NCI-H1417 treated with DMSO at 0.1 percent for 48 hours (cell line): ENCODE measurements around the gene C1orf21.

ENCODE experiments used
- DNase-seq: peaks from one replicate; lab custom pipeline; 2025; lab: John Stamatoyannopoulos, UW

C1orf21 gene

DNA sequence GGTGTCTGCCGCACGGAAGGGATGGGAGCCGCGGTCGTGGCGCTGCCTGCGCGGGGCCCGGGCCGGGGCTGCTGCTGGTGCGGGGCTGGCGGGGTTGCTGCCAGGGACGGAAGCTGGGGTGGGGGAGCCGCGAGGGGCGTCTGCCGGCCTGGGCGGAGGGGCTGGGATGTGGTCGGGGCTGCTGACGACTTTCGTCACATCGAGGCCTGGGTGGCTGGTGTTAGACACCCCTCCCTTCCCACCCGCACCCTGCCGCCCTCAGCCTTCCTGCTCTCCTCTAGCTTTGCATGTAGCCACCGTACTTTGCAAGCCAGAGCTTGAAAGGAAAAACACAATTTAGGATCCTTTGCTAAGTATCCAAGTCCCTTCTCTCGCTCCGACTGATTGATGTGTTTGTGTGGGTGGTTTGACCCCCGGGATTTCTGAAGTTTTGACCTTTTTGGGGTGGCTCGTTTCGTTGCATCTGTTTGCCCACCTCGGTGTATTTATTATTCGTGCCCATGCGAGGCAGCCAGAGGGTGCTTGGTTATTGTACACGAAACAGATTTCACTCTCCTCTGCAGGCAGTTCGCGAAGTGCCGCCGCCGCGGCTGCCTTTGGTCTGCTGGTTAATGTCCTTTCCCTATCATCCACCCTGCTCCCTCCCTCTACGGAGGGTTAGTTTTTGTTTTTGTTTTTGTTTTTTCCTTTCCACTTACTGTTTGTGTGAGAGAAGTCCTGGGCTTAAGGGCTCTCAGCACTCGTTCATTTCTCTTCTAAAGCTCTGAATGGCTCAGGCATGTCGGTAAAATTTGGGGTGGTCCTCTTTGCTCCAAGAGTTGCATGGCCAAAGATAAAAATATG lies 868 bp downstream of the C1orf21 start:
- DNase-seq: no peak

DNA sequence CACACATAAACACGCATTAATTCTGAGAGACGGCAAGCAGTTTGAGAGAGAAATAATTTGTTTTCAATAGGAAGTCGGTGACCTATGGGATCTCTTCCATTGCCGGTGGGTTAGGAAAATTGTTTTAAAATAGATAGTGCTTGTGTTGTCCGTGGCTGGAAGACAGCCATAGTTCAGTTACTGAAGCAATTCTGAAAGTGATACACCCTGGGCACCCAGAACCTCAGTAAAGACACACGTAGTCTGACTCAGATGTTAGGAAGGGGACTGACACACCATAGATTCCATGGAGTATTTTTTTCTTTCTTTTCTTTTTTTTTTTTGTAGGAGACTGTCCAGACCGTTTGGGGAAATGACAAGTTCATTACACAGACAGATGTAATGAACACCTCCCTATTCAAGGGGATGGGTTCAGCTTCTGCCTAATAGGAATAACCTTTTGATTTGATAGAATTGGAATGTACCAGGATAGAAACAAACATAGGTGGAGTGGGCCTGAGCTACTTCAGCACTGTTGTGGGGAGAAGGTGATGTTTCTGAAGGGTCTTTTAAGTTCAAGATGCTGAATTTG lies 1.6 kb downstream of the C1orf21 start:
- DNase-seq: no peak

DNA sequence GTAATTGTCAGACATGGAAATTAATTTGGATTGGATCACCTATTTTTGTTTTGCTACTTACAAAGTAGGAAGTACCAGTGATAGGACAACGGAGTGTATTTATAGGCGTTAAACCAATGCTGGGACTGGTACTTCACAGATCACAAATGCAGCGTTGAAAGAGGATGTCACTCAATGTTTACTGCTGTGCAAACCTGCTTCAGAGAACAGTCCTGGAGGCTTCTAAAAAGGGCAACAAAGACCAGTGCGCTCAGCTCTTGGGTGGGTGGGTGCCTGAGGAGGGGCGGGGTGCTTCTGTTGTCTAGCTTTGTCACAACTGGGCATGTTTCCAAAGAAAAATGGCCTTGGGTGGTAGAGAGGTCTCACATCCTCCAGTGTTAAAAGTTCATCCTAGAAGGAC lies 2.1 kb downstream of the C1orf21 start:
- DNase-seq: no peak

GRCh38 chr1:184389446-184389845 lies 2.6 kb downstream of the C1orf21 start:
- DNase-seq: no peak

DNA sequence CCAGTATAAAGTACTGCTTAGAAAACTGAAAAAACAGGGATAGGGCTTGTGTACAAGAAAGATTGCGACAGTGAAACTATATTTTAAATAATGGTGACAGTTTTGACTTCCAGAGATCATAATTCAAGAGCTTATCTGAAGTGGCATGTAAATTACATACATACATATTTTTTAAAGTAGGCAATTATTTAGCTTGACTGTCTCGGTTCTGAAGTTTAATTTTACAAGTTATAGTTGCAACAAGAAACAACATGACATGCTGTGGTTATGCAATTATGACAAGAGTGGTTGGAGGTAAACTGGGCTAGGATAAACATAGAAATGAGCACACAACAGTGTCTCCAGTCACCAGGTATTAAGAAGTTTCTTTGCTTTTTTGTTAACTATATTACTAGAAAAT lies 4.1 kb downstream of the C1orf21 start:
- DNase-seq: no peak

- DNase-seq: no peak
Observed at GRCh38 chr1:184392067-184392466, 5.2 kb downstream of the C1orf21 start.

DNA sequence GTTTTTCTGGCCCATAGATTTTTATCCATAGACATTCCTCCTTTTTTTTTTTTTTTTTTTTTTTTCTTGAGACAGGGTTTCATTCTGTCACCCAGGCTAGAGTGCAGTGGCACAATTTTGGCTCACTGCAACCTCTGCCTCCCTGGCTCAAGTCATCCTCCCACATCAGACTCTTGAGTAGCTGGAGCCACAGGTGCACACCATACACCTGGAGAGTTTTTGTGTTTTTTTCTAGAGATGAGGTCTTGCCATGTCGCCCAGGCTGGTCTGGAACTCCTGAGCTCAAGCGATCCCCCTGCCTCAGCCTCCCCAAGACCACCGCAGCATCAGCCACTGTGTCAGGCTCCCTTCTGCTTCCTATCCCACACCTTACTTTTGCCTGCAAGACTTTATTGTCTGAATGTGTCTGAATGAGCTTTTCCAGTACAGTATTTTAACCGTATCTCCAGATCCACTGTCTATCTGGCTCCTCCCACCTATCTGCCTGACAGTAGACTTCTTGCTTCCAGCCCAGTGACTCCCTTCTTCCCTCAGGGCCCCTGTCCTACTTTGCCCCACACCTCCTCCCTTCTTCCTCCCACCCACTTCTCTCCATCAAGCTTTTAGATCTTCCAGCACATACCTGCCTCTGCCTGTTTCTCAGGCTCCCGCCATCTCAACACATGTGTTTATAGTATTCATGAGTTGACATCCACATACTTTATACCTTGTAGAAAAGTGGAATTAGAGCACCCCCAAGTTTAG lies 6.1 kb downstream of the C1orf21 start:
- no peak for DNase-seq

DNA sequence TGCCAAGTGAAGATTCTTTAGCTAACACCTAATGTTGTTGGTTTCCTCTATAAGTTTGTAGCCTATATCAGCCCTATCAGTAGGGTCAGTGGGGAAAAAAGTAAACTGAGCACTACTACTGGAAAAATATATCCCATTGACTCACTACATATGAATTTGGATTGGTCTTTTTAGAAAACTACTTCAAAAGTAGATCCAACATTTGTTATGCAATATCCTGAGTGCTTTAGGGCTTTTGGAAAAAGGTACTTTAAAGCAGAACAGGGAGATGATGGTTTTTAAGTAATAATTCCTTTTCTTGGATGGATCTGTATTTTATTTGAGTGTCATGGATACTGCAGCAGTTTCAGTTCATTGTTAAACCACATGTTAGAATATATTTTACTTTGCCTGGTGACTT lies 7.1 kb downstream of the C1orf21 start:
- no peak for DNase-seq

- no peak for DNase-seq
Observed at GRCh38 chr1:184395370-184395769, 8.5 kb downstream of the C1orf21 start.

- no peak for DNase-seq
Observed at GRCh38 chr1:184395937-184396480, 9.2 kb downstream of the C1orf21 start.

DNA sequence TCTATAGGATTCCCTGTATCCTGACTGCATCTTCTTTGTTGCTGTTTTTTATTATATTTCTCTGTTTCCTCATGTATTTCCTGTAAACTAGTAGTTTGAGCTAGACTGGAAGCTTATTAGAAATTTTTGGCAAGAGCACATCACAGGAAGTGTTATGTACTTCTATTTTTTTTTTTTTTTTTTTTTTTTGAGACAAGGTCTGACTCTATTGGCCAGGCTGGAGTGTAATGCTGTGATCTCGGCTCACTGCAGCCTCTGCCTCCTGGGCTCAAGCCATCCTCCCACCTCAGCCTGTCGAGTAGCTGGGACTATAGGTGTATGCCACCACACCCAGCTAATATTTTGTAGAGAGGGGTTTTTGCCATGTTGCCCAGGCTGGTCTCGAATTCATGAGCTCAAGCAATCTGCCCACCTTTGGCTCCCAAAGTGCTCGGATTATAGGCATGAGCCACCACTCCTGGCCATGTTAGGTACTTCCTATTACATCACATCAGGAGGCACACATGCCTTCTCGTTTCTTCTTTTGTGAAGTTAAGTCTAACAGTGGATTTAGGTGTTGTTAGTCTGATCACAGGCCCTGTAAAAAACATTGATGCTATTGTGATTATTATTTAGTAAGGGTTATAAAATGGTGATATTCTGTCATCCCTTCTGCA lies 12.5 kb downstream of the C1orf21 start:
- no peak for DNase-seq

DNA sequence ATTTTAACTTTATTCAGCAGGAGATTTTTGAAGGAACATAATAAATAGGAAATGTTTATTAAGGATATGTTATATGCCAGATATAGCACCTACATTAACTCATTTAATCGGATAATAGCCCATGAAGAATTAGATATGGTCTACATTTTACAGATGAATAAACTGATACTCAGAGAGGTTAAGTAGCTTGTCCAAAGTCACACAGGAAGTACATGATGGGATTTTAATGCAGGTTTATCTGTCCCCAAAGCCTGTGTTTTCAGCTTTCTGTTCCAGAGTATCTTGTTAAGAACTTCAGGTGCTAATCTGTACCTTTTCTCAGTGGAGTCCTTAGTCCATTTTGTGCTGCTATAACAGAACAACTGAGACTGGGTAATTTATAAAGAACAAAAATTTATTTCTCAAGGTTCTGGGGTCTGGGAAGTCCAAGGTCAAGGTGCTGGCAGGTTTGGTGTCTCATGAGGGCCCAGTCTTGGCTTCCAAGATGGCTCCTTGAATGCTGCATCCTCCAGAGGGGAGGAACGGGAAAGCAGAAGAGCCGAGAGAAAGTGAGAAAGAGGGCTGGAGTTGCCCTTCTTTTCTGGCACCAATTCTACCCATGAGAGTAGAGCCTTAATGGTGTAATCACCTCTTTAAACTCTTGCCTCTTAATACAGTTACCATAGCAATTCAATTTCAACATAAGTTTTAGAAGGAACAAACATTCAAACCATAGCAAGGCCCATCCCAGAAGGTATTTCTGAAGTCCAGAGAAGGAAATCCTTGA lies 17.3 kb downstream of the C1orf21 start:
- no peak for DNase-seq

- DNase-seq: no peak
Observed at GRCh38 chr1:184404727-184405027, 17.8 kb downstream of the C1orf21 start.

- no peak for DNase-seq
Observed at GRCh38 chr1:184405094-184405800, 18.4 kb downstream of the C1orf21 start.

- no peak for DNase-seq
Observed at GRCh38 chr1:184405801-184406142, 18.9 kb downstream of the C1orf21 start.

- no peak for DNase-seq
Observed at GRCh38 chr1:184406479-184406878, 19.6 kb downstream of the C1orf21 start.

GRCh38 chr1:184407816-184408510 lies 21.1 kb downstream of the C1orf21 start:
- DNase-seq: no peak

DNA sequence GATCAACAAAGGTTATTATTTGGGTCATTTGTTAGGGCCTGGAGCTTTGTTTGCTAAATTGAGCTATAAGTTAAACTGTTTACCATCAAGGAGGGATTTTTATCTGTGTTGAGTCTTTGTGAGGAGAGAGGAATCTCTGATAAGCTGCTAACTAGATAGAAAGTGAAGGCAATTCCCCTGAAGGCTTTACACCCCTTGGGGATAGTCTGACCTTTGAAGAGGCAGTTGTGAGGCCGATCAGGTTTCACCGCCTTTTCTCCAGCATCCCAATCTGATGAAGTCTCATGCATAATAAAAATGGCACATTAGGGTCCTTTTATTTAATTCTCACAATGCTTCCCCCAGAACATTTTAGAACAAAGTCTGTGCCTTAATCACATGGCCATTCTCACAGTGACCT lies 21.8 kb downstream of the C1orf21 start:
- DNase-seq: no peak

DNA sequence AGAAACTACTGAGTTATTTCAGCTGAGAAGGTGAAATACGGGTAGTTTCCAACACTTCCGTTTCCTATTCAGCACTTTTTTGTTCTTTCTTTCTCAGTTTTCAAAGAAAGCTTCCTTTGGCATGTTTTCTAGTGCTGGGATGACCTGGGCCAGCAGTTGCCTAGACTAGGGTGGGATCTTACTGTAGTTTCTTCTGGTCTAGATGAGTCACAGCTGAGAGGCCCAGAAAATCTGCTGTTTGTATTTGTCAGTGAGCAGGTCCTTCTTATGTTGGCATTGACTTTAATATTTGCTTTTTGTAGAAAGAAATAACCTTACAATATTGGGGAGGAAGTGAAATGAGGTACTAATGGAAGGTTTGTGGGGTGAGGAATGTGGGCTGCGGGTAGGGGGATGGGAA lies 22.2 kb downstream of the C1orf21 start:
- DNase-seq: no peak

GRCh38 chr1:184412472-184412871 lies 25.6 kb downstream of the C1orf21 start:
- no peak for DNase-seq

GRCh38 chr1:184416481-184416880 lies 29.7 kb downstream of the C1orf21 start:
- DNase-seq: no peak
